OCI-LY7 (cell line): ENCODE results near the gene ALDH1L2. TPM values are rescaled to one million over a fixed set of nuclear protein-coding genes. Genes with fewer than 3 reads are reported as not detected.
A peak's percentile ranks its signal among the peaks of the same experiment; 100 is the strongest.

ENCODE experiments used
- BruUV-seq: library from RNA; stranded (reverse); fragments of 400-500 nt; replicated peaks from 2 replicates; lab custom pipeline; 2021; lab: Mats Ljungman, UMichigan
- CTCF ChIA-PET: fragments of 300-600 bp; sonication (Branson Sonifier 250); formaldehyde crosslinking; loops from one replicate; lab custom pipeline; 2022; ENCODE audit warnings: antibody characterized with exemption; ENCODE audit not compliant: unreplicated experiment; lab: Charles Lee
- POLR2A ChIA-PET: fragments of 300-600 bp; sonication (Branson Sonifier 250); formaldehyde crosslinking; loops from one replicate; lab custom pipeline; 2022; ENCODE audit warnings: antibody characterized with exemption; lab: Charles Lee
- DNase-seq: peaks from one replicate; pipeline ENCODE4 v3.0.0-alpha.2; 2015; ENCODE audit warnings: low spot score
- H2AFZ ChIP-seq: fragments of 200-600 bp; sonication (generic), shearing (Covaris generic); 2 replicates; pipeline ENCODE4 v1.6.1; 2014; ENCODE audit warnings: mild to moderate bottlenecking, antibody characterized with exemption, low read length, moderate library complexity
- H3K27ac ChIP-seq: fragments of 200-600 bp; sonication (generic); 2 replicates; pipeline ENCODE4 v1.5.1; 2014; ENCODE audit warnings: mixed run types, low read depth, mild to moderate bottlenecking, moderate library complexity, low read length, inconsistent platforms; ENCODE audit not compliant: poor library complexity, severe bottlenecking
- H3K36me3 ChIP-seq: fragments of 200-600 bp; sonication (generic); 2 replicates; pipeline ENCODE4 v1.6.1; 2014; ENCODE audit warnings: mild to moderate bottlenecking, antibody characterized with exemption, low read length, moderate library complexity, mixed read lengths; ENCODE audit not compliant: insufficient read depth
- H3K4me1 ChIP-seq: fragments of 200-600 bp; sonication (generic); 2 replicates; pipeline ENCODE4 v1.5.1; 2014; ENCODE audit warnings: mild to moderate bottlenecking, low read length; ENCODE audit not compliant: insufficient read depth, poor library complexity, severe bottlenecking
- H3K4me2 ChIP-seq: fragments of 200-600 bp; sonication (generic); 2 replicates; pipeline ENCODE4 v1.6.1; 2014; ENCODE audit warnings: mild to moderate bottlenecking, low read length
- H3K4me3 ChIP-seq: fragments of 200-600 bp; sonication (generic); 2 replicates; pipeline ENCODE4 v1.5.1; 2014; ENCODE audit warnings: mild to moderate bottlenecking, low read depth, low read length; ENCODE audit not compliant: poor library complexity, severe bottlenecking
- H3K79me2 ChIP-seq: fragments of 200-600 bp; sonication (generic); 2 replicates; pipeline ENCODE4 v1.6.1; 2016; ENCODE audit warnings: low read depth, mild to moderate bottlenecking, low read length, moderate library complexity, mixed read lengths; ENCODE audit not compliant: insufficient read depth
- H3K9me2 ChIP-seq: fragments of 200-600 bp; sonication (generic); 2 replicates; pipeline ENCODE4 v1.6.1; 2016; ENCODE audit warnings: mild to moderate bottlenecking, low read length, mixed read lengths; ENCODE audit not compliant: insufficient read depth
- H3K9me3 ChIP-seq: fragments of 200-600 bp; sonication (generic); 2 replicates; pipeline ENCODE4 v1.6.1; 2014; ENCODE audit warnings: mild to moderate bottlenecking, mixed run types, low read length, mixed read lengths
- H4K20me1 ChIP-seq: fragments of 200-600 bp; sonication (generic); 2 replicates; pipeline ENCODE4 v1.6.1; 2014; ENCODE audit warnings: mild to moderate bottlenecking, antibody characterized with exemption, low read length, moderate library complexity, mixed read lengths; ENCODE audit not compliant: insufficient read depth
- EZH2phosphoT487 ChIP-seq: fragments of 200-600 bp; sonication (generic); IDR thresholded peaks from 2 replicates; pipeline ENCODE4 v1.6.1; 2018; ENCODE audit warnings: low read depth, borderline replicate concordance, mild to moderate bottlenecking, mixed run types, antibody characterized with exemption, low read length, moderate library complexity, mixed read lengths
- intact Hi-C: fragments of 100-400 bp; cut with micrococcal nuclease; formaldehyde crosslinking; loops from one replicate; pipeline ENCODE4 v1.10.0; 2022; ENCODE audit not compliant: unreplicated experiment
- total RNA-seq, 2 experiments: library from RNA; depleted of rRNA in 1 of 2; stranded (reverse); fragments of >200 nt in 1 of 2; shearing (Covaris generic) in 1 of 2; gene quantifications; 2 replicates each; pipeline ENCODE4 v1.2.3, GENCODE V29; 2014 to 2022
- TF ChIP-seq, protein P1 (sequence below): fragments of 200-600 bp; sonication (generic); conservative IDR thresholded peaks from 2 replicates; pipeline ENCODE4 v1.5.1; 2014; ENCODE audit warnings: mild to moderate bottlenecking, antibody characterized with exemption, low read length, moderate library complexity, mixed read lengths

Gene ALDH1L2
- total RNA-seq, 2 experiments from 2014 or later, result 0.25 TPM; not detected in 1

DNA sequence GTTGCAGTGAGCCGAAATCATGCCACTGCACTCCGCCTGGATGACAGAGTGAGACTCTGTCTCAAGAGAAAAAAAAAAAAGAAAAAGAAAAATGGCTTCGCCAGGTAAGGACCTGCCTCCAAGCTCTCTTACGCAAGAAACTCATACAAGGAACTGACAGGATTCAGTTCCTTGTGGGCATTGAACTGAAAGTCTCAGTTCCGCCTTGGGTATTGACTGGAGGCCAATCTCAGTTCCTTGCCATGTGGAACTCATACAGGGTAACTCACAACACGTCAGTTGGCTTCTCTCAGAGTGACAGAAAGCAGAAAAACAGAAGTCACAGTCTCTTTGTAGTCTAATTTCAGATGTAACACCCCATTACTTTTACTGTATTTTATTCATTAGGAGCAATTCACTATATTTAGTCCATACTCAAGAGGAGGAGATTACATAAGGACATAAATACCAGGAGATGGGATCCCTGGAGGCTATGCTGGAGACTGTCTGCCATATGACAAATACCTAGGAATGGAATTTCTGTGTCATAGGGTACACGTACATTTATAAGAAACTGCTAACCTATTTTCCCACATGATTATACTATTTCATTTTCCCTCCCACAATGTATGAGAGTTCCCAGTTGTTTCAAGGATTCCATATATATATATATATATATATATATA lies 109.5 kb downstream of the ALDH1L2 start:
- TF ChIP-seq, protein P1, sequence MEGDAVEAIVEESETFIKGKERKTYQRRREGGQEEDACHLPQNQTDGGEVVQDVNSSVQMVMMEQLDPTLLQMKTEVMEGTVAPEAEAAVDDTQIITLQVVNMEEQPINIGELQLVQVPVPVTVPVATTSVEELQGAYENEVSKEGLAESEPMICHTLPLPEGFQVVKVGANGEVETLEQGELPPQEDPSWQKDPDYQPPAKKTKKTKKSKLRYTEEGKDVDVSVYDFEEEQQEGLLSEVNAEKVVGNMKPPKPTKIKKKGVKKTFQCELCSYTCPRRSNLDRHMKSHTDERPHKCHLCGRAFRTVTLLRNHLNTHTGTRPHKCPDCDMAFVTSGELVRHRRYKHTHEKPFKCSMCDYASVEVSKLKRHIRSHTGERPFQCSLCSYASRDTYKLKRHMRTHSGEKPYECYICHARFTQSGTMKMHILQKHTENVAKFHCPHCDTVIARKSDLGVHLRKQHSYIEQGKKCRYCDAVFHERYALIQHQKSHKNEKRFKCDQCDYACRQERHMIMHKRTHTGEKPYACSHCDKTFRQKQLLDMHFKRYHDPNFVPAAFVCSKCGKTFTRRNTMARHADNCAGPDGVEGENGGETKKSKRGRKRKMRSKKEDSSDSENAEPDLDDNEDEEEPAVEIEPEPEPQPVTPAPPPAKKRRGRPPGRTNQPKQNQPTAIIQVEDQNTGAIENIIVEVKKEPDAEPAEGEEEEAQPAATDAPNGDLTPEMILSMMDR, result no peak
- TF ChIP-seq EZH2phosphoT487, result no peak
- H4K20me1 ChIP-seq, result no peaks in the 10 kb centered on the region
- peak overlapping the region; percentile 57 for H3K4me2 ChIP-seq
- H3K4me1 ChIP-seq, result peaks cover 15% of the 10 kb centered on the region
- H3K9me3 ChIP-seq, result no peaks in the 10 kb centered on the region
- peak overlapping the region; percentile 79 for H3K27ac ChIP-seq
- intact Hi-C loops, result no loop called here
- H2AFZ ChIP-seq, result peak overlapping the region; percentile 59; the same call in 1 of the 2 replicates
- H3K36me3 ChIP-seq, result no peaks in the 10 kb centered on the region
- no peak overlapping the region for H3K4me3 ChIP-seq
- no peaks in the 10 kb centered on the region for H3K79me2 ChIP-seq
- no TSS peak for BruUV-seq
- H3K9me2 ChIP-seq, result no peaks in the 10 kb centered on the region
- DNase-seq, result peak; percentile 84
- POLR2A ChIA-PET, result no interaction called here
- CTCF ChIA-PET, result no interaction called here

DNA sequence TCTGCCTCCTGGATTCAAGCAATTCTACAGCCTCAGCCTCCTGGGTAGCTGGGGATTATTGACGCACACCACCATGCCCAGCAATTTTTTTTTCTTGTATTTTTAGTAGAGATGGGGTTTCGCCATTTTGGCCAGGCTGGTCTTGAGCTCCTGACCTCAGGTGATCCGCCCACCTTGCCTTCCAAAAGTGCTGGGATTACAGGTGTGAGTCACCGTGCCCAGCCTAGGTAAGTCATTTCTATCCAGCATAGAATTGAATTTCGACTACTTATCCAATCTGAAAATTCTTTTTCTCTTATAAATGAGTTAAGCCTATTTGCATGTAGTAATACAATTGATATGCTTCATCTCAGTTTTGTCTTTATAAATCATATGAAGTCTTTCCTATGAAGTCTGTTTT lies 111.0 kb downstream of the ALDH1L2 start:
- Histone ChIP-seq H3K4me3 (no peak overlapping the region), H3K36me3 (no peaks in the 10 kb centered on the region), H3K4me2 (no peak overlapping the region), H3K79me2 (no peaks in the 10 kb centered on the region), H3K9me2 (no peaks in the 10 kb centered on the region), H3K27ac (no peak overlapping the region), H3K4me1 (peaks cover 15% of the 10 kb centered on the region), H3K9me3 (no peaks in the 10 kb centered on the region), H2AFZ (no peak overlapping the region), H4K20me1 (no peaks in the 10 kb centered on the region)
- ChIA-PET POLR2A (interaction anchor here (1.6 kb wide), 1 partner anchor 14 kb away, joined by 6 read pairs; no protein-coding TSS in a partner anchor), CTCF (no interaction called here)
- no peak for DNase-seq
- no TSS peak for BruUV-seq
- intact Hi-C loops, result no loop called here
- no peak for TF ChIP-seq EZH2phosphoT487
- TF ChIP-seq, protein P1, result no peak

DNA sequence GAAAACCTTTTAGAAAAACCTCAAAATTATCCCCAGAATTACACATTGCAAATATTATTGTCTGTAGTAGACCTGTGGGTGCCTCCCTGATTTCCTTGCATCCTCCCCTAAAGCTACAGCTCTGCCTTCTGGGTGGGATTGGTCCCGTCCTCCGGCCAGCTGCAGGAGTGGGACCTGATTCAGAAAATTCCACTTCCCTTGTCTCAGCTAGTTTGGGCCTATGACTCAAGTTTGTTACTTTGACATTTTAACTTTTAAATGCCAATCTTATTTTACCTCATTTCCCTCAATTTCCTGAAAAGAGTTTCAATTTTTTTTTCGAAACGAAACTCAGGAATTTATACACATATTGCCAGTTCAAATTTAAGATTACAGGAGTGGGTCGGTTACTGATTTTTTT lies 113.0 kb downstream of the ALDH1L2 start:
- TF ChIP-seq EZH2phosphoT487, result no peak
- TF ChIP-seq, protein P1, result no peak
- POLR2A ChIA-PET, result interaction anchor here (0.5 to 1.6 kb wide), 7 partner anchors 11 to 536 kb away, joined by 3 to 9 read pairs (median 3); partner anchors contain the start of gene SLC41A2
- Histone ChIP-seq H3K9me2 (no peaks in the 10 kb centered on the region), H3K4me1 (peaks cover 20% of the 10 kb centered on the region), H2AFZ (no peak overlapping the region), H3K9me3 (no peaks in the 10 kb centered on the region), H3K79me2 (no peaks in the 10 kb centered on the region), H4K20me1 (no peaks in the 10 kb centered on the region), H3K4me3 (no peak overlapping the region), H3K27ac (no peak overlapping the region), H3K36me3 (no peaks in the 10 kb centered on the region), H3K4me2 (no peak overlapping the region)
- no peak for DNase-seq
- intact Hi-C loops, result no loop called here
- BruUV-seq, result no TSS peak
- CTCF ChIA-PET, result interaction anchor here (0.6 kb wide), 1 partner anchor 12 kb away, joined by 3 read pairs; no protein-coding TSS in a partner anchor
